Astrocyte of the spinal cord (primary cell): Measurements from ENCODE around the gene STAB2.
"Not testable (repeated sequence)": the region's sequence is repeated elsewhere in the genome, so short reads cannot be mapped to it uniquely, and the experiment has no call there.

Experiments used
- DNase-seq: peaks from one replicate; pipeline ENCODE4 v3.0.0; 2011; ENCODE audit warnings: low read depth, low spot score
- H3K4me3 ChIP-seq: 2 replicates; pipeline ENCODE4 v1.5.1; 2011; ENCODE audit warnings: low read depth, mild to moderate bottlenecking, low read length, moderate library complexity
- CTCF ChIP-seq: IDR thresholded peaks from 2 replicates; pipeline ENCODE4 v1.5.1; 2012; ENCODE audit warnings: low read depth, mild to moderate bottlenecking, low read length, inconsistent platforms
- in situ Hi-C: cut with HindIII; loops from 2 replicates; pipeline ENCODE4 v1.10.0; 2017; ENCODE audit warnings: low sequenced_read_pairs

The STAB2 gene

GRCh38 chr12:103652808-103653207 lies 65.7 kb downstream of the STAB2 start:
- no peak for DNase-seq
- in situ Hi-C loops = no loop called here
- H3K4me3 ChIP-seq = no peak overlapping the region
- TF ChIP-seq CTCF = no peak

- in situ Hi-C loops, DNase-seq, H3K4me3 ChIP-seq: not testable (repeated sequence)
These were observed 66.6 kb downstream of the STAB2 start for GRCh38 chr12:103653568-103654173.

- TF ChIP-seq CTCF = no peak
- DNase-seq = no peak
- H3K4me3 ChIP-seq = no peak overlapping the region
- in situ Hi-C loops = no loop called here
These were observed 67.7 kb downstream of the STAB2 start for GRCh38 chr12:103654816-103655215.

DNA sequence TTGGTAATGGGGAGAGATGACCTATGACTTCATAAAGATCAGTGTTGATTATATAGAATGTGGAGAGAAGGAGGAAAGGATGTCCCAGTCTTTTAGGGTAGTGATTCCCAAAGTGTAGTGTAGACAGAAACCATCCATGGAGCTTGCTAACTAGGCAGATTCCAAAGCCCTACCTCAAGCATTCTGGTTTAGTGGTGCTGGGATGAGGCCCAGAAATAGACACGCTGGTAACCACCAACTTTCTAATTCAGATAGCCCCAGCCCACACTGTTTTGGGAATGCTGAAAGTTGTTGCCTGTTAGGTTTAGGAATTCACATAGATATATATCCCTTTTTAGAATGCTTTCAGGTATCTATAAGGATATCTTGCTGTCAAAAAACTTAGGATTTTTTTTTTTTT lies 69.2 kb downstream of the STAB2 start:
- DNase-seq = no peak
- no peak overlapping the region for H3K4me3 ChIP-seq
- in situ Hi-C loops = no loop called here
- no peak for TF ChIP-seq CTCF

- H3K4me3 ChIP-seq = no peak overlapping the region
- no peak for DNase-seq
- in situ Hi-C loops = no loop called here
- TF ChIP-seq CTCF = no peak
These were observed 70.3 kb downstream of the STAB2 start for GRCh38 chr12:103657331-103657730.

DNA sequence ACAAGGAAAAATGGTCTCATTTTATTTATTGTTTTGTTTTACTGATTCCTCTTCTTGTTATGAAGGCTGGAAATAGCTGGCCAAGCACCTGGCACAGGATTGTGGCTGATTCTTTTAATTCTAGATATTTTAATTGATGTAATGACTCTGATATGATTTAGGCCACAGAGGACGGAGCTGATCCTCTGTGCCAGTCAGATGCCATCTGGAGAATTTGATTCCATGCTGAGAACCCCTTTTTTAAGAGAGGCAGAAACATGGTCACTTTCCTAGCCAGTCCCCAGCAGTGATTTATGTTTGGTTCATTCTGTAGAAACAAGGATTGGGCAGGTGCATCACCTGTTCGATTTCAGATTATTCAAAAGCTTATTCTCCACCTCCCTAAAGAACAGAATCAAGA lies 77.6 kb downstream of the STAB2 start:
- no peak for TF ChIP-seq CTCF
- no peak for DNase-seq
- in situ Hi-C loops = no loop called here
- H3K4me3 ChIP-seq = no peak overlapping the region

GRCh38 chr12:103665971-103666370 lies 78.9 kb downstream of the STAB2 start:
- no peak overlapping the region for H3K4me3 ChIP-seq
- DNase-seq = no peak
- in situ Hi-C loops = no loop called here
- no peak for TF ChIP-seq CTCF
